Measurements from ENCODE around the gene TXNDC12.

TXNDC12 gene

DNA sequence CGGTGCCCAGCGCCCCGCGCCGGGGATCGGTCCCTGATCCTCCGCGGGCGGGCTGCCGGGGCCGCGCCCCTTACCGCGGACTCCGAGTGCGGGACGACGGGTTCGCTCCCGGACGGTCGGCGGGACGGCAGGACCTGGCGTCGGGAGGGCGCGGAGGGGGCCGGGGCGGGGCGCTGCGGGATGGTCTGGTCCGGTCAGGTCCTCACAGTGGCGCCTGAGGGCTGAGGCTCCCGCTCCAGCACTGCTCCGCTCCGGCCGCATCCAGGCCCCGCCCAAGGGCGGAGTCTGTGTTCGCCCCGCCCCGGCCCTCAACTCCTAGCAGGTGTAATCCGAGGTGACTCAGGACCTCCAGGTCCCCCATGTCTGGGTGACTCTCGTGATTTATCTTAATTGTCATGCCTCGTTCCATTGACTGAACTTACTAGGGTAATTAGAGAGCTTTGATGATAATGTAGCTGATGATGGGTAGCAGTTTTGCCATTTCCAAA lies 64.5 kb downstream of the TXNDC12 start, which contains the start of gene RAB3B:
TSS of gene RAB3B (minus strand) at position 223 of the 488 bp plus-strand sequence. CDS start 13,583 bp downstream, outside the sequence.
- no peak for DNase-seq

DNA sequence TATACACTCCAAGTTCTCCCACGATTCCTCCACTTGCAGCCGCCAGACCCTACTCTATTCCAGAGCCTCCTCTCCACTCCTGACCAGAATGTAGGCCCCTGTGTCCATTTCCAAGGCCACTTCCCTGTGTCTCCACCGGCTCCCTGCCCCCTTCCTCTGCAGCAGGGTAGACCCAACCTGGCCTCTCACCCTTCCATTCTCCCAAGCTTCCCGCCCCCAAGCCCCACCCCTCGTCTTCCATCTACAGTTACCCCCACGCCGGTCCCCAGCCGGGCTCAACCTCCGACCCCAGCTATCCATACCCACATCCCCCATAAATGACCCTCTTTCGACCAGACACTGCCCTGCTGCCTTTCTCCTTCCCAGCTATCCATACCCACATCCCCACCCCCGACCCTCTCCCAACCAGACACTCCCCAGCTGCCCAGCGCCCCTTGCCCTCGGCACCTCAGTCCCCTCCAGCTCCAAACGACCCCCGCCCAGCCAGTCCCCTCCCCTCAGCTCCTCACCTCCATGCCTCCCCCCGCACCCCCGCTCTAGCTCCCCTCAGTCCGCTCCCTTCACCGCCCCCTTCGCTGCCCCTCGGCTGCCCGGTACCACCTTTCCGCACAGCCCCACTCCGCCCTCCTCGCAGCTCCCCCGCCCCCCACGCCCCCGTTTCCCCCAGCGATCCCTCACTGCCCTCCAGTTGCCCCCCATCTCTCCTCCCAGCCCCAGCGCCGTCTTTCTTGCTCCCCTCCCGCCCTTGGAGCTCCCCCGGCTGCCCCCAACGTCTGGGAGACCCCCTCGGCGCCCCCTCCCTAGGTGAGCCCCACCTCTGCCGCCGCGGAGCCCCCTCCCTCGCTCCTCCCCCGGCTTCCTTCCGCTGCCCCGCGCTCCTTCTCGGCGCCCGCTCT lies 65.2 kb downstream of the TXNDC12 start:
- DNase-seq, result no peak

DNA sequence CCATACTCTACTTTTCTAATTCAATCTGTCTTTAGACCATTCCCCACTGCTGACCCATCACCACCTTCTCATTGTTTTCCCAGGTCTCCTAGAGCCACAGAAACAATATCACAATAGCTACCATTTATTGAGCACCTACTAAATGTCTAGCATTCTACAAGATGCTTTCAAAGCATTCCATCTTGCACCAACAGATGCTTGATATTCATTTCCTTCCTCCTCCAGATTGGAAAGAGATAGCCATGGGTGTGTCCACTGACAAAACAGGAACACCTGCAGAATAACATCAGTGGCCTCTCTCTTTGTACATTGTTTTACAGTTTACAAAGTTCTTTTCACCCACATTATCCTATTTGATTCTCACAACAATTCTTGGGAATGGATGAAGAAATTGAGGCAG lies 66.7 kb downstream of the TXNDC12 start:
- no peak for DNase-seq

DNA sequence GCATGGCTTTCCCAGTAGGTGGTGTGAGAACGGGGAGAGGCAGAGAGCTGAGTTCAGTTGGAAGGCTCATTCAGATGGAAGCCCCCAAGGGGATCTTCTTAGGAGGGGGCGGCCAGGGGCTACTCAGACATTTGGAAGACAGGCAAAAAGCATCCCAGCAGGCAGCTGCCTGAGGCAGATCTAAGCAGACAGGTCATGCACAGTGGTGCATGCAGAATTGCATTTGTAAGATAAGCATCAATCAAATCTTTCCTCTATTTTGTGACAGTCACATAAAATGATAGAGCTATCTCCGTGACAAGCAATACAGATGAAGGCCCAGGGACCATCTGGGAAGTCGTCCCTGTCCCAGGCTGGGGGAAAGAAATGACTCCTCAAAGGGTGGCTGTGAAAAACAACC lies 68.3 kb downstream of the TXNDC12 start:
- no peak for DNase-seq

DNA sequence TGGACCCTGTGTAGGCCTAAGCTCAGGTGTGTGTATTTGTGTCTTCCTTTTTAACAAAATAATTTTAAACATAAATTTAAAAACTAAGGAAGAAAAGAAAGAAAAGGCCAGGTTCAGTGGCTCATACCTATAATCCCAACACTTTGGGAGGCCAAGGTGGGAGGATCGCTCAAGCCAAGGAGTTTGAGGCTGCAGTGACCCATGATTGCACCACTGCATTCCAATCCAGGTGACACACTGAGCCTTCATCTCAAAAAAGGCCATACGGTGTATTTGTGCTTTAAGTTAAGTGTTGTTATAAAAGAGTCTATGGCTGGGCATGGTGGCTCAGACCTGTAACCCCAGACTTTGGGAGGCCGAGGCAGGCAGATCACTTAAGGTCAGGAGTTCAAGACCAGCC lies 72.8 kb downstream of the TXNDC12 start:
- no peak for DNase-seq

GRCh38 chr1:51981555-51981954 lies 73.4 kb downstream of the TXNDC12 start:
- DNase-seq, result no peak

GRCh38 chr1:51978099-51978498 lies 76.9 kb downstream of the TXNDC12 start:
- no peak for DNase-seq

- DNase-seq, result no peak
Measured at GRCh38 chr1:51976846-51977602, 78.0 kb downstream of the TXNDC12 start.

DNA sequence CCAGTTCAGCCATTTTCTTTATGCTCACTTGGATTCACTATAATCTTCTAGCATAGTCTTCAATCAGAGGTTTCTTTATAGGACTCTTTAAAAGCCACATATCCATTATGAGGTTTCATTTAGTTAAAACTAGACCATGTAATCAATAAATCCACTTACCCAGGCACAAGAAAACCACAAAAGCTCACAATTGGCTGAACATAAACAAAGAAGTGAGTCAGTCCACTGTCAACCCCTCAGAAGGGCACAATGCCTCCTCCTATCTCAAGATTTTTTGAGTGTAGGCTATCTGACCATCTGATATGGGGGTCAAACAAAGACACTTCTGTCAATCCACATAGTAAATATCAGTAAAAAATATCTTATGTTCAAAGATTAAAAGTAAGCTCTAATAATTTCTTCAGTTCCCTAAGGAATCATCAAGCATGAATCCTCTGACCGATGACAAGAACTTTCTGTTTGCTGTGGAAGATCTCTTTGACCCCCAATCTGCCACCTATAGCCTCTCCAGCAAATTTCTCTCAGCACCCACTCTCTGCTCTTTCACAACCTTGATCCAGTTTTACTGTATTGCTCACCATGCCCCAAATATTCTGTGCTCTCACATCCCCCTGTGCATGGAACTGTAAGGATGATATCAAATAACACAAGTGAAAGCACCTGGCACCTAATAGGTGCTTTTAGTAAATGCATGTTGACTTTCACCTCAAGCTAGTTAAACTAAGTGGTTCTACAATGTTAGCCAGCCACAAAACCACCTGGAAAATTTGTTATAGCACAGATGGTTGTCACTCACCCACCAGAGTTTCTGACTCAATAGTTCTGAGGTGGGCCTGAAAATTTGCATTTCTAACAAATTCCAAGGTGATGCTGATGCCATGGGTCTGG lies 81.2 kb downstream of the TXNDC12 start:
- no peak for DNase-seq
